GM23338 (cell line): ENCODE results near the gene S100P. TPM values are rescaled to one million over a fixed set of nuclear protein-coding genes. Genes with fewer than 3 reads are reported as not detected.

Experiments
- ATAC-seq: fragments of 200-7000 bp; cut with Tn5 transposase; 3 replicates; pipeline ENCODE4 v1.9.1; 2020
- DNase-seq: peaks from one replicate; pipeline ENCODE4 v3.0.0-alpha.2; 2015; ENCODE audit warnings: low spot score
- H2AFZ ChIP-seq: fragments of 200-600 bp; sonication (generic); 2 replicates; pipeline ENCODE4 v1.8.0; 2016; ENCODE audit warnings: antibody characterized with exemption, mild to moderate bottlenecking, moderate library complexity
- H3F3A ChIP-seq: fragments of 200-600 bp; sonication (generic); replicated peaks from 2 replicates; pipeline ENCODE4 v1.8.0; 2017; ENCODE audit warnings: antibody characterized with exemption, mixed run types, low read depth
- H3K27ac ChIP-seq: fragments of 200-600 bp; sonication (generic); 2 replicates; pipeline ENCODE4 v1.6.1; 2016; ENCODE audit warnings: low read depth
- H3K27me3 ChIP-seq: fragments of 200-600 bp; sonication (generic); 2 replicates; pipeline ENCODE4 v1.8.0; 2016; ENCODE audit warnings: mild to moderate bottlenecking, mixed run types, moderate library complexity; ENCODE audit not compliant: insufficient read depth
- H3K36me3 ChIP-seq: fragments of 200-600 bp; sonication (generic); 2 replicates; pipeline ENCODE4 v1.8.0; 2016; ENCODE audit warnings: mild to moderate bottlenecking; ENCODE audit not compliant: insufficient read depth
- H3K4me1 ChIP-seq: fragments of 200-600 bp; sonication (generic); 2 replicates; pipeline ENCODE4 v1.8.0; 2016; ENCODE audit warnings: mild to moderate bottlenecking, moderate library complexity; ENCODE audit not compliant: insufficient read depth
- H3K4me2 ChIP-seq: fragments of 200-600 bp; sonication (generic); 2 replicates; pipeline ENCODE4 v1.7.1; 2017; ENCODE audit warnings: mixed run types
- H3K4me3 ChIP-seq: fragments of 200-600 bp; sonication (generic); 2 replicates; pipeline ENCODE4 v1.6.1; 2016; ENCODE audit warnings: mixed run types
- H3K79me2 ChIP-seq: fragments of 200-600 bp; sonication (generic); replicated peaks from 2 replicates; pipeline ENCODE4 v1.8.0; 2017; ENCODE audit warnings: mild to moderate bottlenecking; ENCODE audit not compliant: insufficient read depth
- H3K9me2 ChIP-seq: fragments of 200-600 bp; sonication (generic); 2 replicates; pipeline ENCODE4 v1.8.0; 2017; ENCODE audit not compliant: insufficient read depth
- H4K20me1 ChIP-seq: fragments of 200-600 bp; sonication (generic); replicated peaks from 2 replicates; pipeline ENCODE4 v1.8.0; 2017; ENCODE audit warnings: mild to moderate bottlenecking; ENCODE audit not compliant: insufficient read depth
- H3K27ac Mint-ChIP-seq: 2 replicates; pipeline ENCODE4 v1.8.0; 2020; ENCODE audit warnings: inconsistent platforms, mild to moderate bottlenecking, moderate library complexity, mixed read lengths
- H3K27me3 Mint-ChIP-seq: 3 replicates; pipeline ENCODE4 v1.8.0; 2022; ENCODE audit warnings: low read depth, mild to moderate bottlenecking, moderate library complexity, mixed read lengths, inconsistent platforms; ENCODE audit not compliant: insufficient read depth, poor library complexity
- H3K36me3 Mint-ChIP-seq: 3 replicates; pipeline ENCODE4 v1.8.0; 2021; ENCODE audit warnings: low read depth, mild to moderate bottlenecking, inconsistent platforms, moderate library complexity, mixed read lengths
- H3K4me1 Mint-ChIP-seq: 3 replicates; pipeline ENCODE4 v1.8.0; 2020; ENCODE audit warnings: mild to moderate bottlenecking, inconsistent platforms, mixed read lengths
- H3K4me3 Mint-ChIP-seq: 3 replicates; pipeline ENCODE4 v1.8.0; 2021; ENCODE audit warnings: moderate library complexity, mild to moderate bottlenecking, inconsistent platforms, mixed read lengths
- H3K9me3 Mint-ChIP-seq: 3 replicates; pipeline ENCODE4 v1.8.0; 2020; ENCODE audit warnings: moderate library complexity, mild to moderate bottlenecking, inconsistent platforms, mixed read lengths
- CTCF ChIP-seq, 2 experiments: fragments of 200-600 bp in 1 of 2; sonication (generic) in 1 of 2; conservative IDR thresholded peaks; 2 replicates each; pipeline versions ENCODE4 v1.5.1 to v1.6.1; 2016 to 2017; ENCODE audit warnings: antibody characterized with exemption in 2 of 2, low read depth in 2 of 2, mild to moderate bottlenecking in 2 of 2, moderate library complexity in 1 of 2
- ETS1 ChIP-seq: IDR thresholded peaks from 2 replicates; pipeline ENCODE4 v1.6.1; 2016; ENCODE audit warnings: antibody characterized with exemption
- EZH2phosphoT487 ChIP-seq: fragments of 200-600 bp; sonication (generic); IDR thresholded peaks from one replicate; pipeline ENCODE4 v1.8.1; 2018; ENCODE audit warnings: antibody characterized with exemption; ENCODE audit not compliant: unreplicated experiment
- JUNB ChIP-seq: IDR thresholded peaks from one replicate; pipeline ENCODE4 v1.6.1; 2016; ENCODE audit warnings: antibody characterized with exemption; ENCODE audit not compliant: unreplicated experiment
- NANOG ChIP-seq: IDR thresholded peaks from 2 replicates; pipeline ENCODE4 v1.6.1; 2016; ENCODE audit warnings: antibody characterized with exemption, borderline replicate concordance
- POLR2AphosphoS5 ChIP-seq: IDR thresholded peaks from 2 replicates; pipeline ENCODE4 v1.6.1; 2016; ENCODE audit warnings: antibody characterized with exemption, low read depth
- ZNF114 ChIP-seq: fragments of 250-450 bp; sonication (Bioruptor Pico); IDR thresholded peaks from 2 replicates; pipeline ENCODE4 v1.5.0; 2020; ENCODE audit warnings: mild to moderate bottlenecking, moderate library complexity
- polyA plus RNA-seq: library from polyadenylated mRNA; unstranded; fragments of >200 nt; fragmentation: Nextera tagmentation; extraction: Ambion mirVana; gene quantifications from 2 replicates; pipeline ENCODE4 v1.2.1, GENCODE V29; 2016
- total RNA-seq: library from RNA; depleted of rRNA; stranded (reverse); fragments of >200 nt; shearing (Covaris generic); gene quantifications from 2 replicates; pipeline ENCODE4 v1.2.3, GENCODE V29; 2014
- TF ChIP-seq, protein P1 (sequence below): IDR thresholded peaks from one replicate; pipeline ENCODE4 v1.6.1; 2018; ENCODE audit warnings: antibody characterized with exemption; ENCODE audit not compliant: unreplicated experiment

The S100P gene
- total and polyA plus RNA-seq, 2 experiments from 2014 or later = 0.32 TPM; not detected in 1

GRCh38 chr4:6733358-6734164 lies 39.9 kb downstream of the S100P start:
- Mint-ChIP-seq H3K4me1 (peaks cover 3% of the 10 kb centered on the region; the same call in 2 of the 3 replicates), H3K36me3 (no peaks in the 10 kb centered on the region), H3K4me3 (no peak overlapping the region), H3K27ac (no peak overlapping the region), H3K9me3 (no peaks in the 10 kb centered on the region), H3K27me3 (peaks cover 6% of the 10 kb centered on the region)
- H3K36me3 ChIP-seq = no peaks in the 10 kb centered on the region
- H3K4me2 ChIP-seq = no peak overlapping the region
- no peak for DNase-seq
- no peaks in the 10 kb centered on the region for H3F3A ChIP-seq
- H3K27ac ChIP-seq = no peak overlapping the region
- no peaks in the 10 kb centered on the region for H3K9me2 ChIP-seq
- no peak for ATAC-seq
- H3K4me3 ChIP-seq = no peak overlapping the region
- no peaks in the 10 kb centered on the region for H3K4me1 ChIP-seq
- no peak for TF ChIP-seq CTCF (conservative IDR thresholded peaks at IDR 0.05; ENCODE audit: low read depth in 2 of 2)
- no peak for TF ChIP-seq POLR2AphosphoS5
- no peak for TF ChIP-seq ETS1
- H2AFZ ChIP-seq = peak overlapping the region; percentile 59
- no peaks in the 10 kb centered on the region for H3K27me3 ChIP-seq
- H3K79me2 ChIP-seq = no peaks in the 10 kb centered on the region
- no peaks in the 10 kb centered on the region for H4K20me1 ChIP-seq

- Histone ChIP-seq H3K79me2 (no peaks in the 10 kb centered on the region), H4K20me1 (no peaks in the 10 kb centered on the region), H3K36me3 (no peaks in the 10 kb centered on the region), H3K4me3 (no peak overlapping the region), H3F3A (no peaks in the 10 kb centered on the region), H3K27me3 (no peaks in the 10 kb centered on the region), H3K4me1 (no peaks in the 10 kb centered on the region), H2AFZ (0 out of 2 replicates have a peak overlapping the region, but pooled peaks have one; percentile 59), H3K27ac (no peak overlapping the region), H3K4me2 (no peak overlapping the region), H3K9me2 (no peaks in the 10 kb centered on the region)
- H3K27me3 Mint-ChIP-seq = peaks cover 5% of the 10 kb centered on the region
- DNase-seq = no peak
- no peak for ATAC-seq
- H3K4me3 Mint-ChIP-seq = no peak overlapping the region
- 0 out of 3 replicates have a peak, but pooled peaks cover 2% of the 10 kb centered on the region for H3K9me3 Mint-ChIP-seq
- H3K27ac Mint-ChIP-seq = no peak overlapping the region
- TF ChIP-seq JUNB (no peak), CTCF (conservative IDR thresholded peaks at IDR 0.05; ENCODE audit: low read depth in 2 of 2) (no peak), POLR2AphosphoS5 (no peak), ZNF114 (CRISPR knock-in tag) (no peak), NANOG (no peak), ETS1 (no peak), EZH2phosphoT487 (no peak)
- TF ChIP-seq, protein P1, sequence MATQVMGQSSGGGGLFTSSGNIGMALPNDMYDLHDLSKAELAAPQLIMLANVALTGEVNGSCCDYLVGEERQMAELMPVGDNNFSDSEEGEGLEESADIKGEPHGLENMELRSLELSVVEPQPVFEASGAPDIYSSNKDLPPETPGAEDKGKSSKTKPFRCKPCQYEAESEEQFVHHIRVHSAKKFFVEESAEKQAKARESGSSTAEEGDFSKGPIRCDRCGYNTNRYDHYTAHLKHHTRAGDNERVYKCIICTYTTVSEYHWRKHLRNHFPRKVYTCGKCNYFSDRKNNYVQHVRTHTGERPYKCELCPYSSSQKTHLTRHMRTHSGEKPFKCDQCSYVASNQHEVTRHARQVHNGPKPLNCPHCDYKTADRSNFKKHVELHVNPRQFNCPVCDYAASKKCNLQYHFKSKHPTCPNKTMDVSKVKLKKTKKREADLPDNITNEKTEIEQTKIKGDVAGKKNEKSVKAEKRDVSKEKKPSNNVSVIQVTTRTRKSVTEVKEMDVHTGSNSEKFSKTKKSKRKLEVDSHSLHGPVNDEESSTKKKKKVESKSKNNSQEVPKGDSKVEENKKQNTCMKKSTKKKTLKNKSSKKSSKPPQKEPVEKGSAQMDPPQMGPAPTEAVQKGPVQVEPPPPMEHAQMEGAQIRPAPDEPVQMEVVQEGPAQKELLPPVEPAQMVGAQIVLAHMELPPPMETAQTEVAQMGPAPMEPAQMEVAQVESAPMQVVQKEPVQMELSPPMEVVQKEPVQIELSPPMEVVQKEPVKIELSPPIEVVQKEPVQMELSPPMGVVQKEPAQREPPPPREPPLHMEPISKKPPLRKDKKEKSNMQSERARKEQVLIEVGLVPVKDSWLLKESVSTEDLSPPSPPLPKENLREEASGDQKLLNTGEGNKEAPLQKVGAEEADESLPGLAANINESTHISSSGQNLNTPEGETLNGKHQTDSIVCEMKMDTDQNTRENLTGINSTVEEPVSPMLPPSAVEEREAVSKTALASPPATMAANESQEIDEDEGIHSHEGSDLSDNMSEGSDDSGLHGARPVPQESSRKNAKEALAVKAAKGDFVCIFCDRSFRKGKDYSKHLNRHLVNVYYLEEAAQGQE = no peak
- no peaks in the 10 kb centered on the region for H3K36me3 Mint-ChIP-seq
- H3K4me1 Mint-ChIP-seq = 0 out of 3 replicates have a peak, but pooled peaks cover 2% of the 10 kb centered on the region
Measured at GRCh38 chr4:6734165-6734786, 40.6 kb downstream of the S100P start.
